Endothelial cell of umbilical vein (primary cell): Measurements from ENCODE around the gene CCDC120. TPM values are rescaled to one million over a fixed set of nuclear protein-coding genes. Genes with fewer than 3 reads are reported as not detected.

Experiments
- BruUV-seq: library from RNA; stranded (reverse); fragments of 400-500 nt; replicated peaks from 2 replicates; lab custom pipeline; 2021; lab: Mats Ljungman, UMichigan
- CTCF ChIA-PET: fragments of 300-600, 350-600 bp; sonication (Branson Sonifier 250); formaldehyde crosslinking; loops from one replicate; lab custom pipeline; 2021; ENCODE audit warnings: antibody characterized with exemption, inconsistent platforms; lab: Charles Lee
- POLR2A ChIA-PET: fragments of 300-600, 350-600 bp; sonication (Branson Sonifier 250); formaldehyde crosslinking; loops from one replicate; lab custom pipeline; 2021; ENCODE audit warnings: antibody characterized with exemption, inconsistent platforms; lab: Charles Lee
- DNase-seq: peaks from one replicate; pipeline ENCODE4 v3.0.0-alpha.2; 2011; ENCODE audit warnings: low read depth, low spot score
- FAIRE-seq: peaks from 2 replicates; lab custom pipeline; 2011; peaks lifted over from hg19 to GRCh38; lab: Jason Lieb, UNC
- H2AFZ ChIP-seq: 2 replicates; pipeline ENCODE4 v1.6.0; 2012; ENCODE audit warnings: low read depth, low read length, control low read depth, inconsistent platforms
- H3K27ac ChIP-seq: 2 replicates; pipeline ENCODE4 v1.5.1; 2011; ENCODE audit warnings: low read depth, mild to moderate bottlenecking, control low read depth, low read length, moderate library complexity; ENCODE audit not compliant: insufficient read depth
- H3K27me3 ChIP-seq, 2 experiments: 2 replicates each; pipeline versions ENCODE4 v1.6.0 to v1.6.1; 2011; ENCODE audit warnings: low read length in 2 of 2, mixed read lengths in 1 of 2; ENCODE audit not compliant: control insufficient read depth in 2 of 2, insufficient read depth in 2 of 2
- H3K36me3 ChIP-seq, 2 experiments: 2 replicates in 1 of 2; 3 replicates in 1 of 2; pipeline ENCODE4 v1.5.1; 2011; ENCODE audit warnings: low read length in 2 of 2, mild to moderate bottlenecking in 1 of 2, moderate library complexity in 1 of 2; ENCODE audit not compliant: control insufficient read depth in 2 of 2, insufficient read depth in 2 of 2; ENCODE audit errors: extremely low read depth in 1 of 2
- H3K4me1 ChIP-seq: 3 replicates; pipeline ENCODE4 v1.5.1; 2011; ENCODE audit warnings: mild to moderate bottlenecking, low read length; ENCODE audit not compliant: control insufficient read depth, insufficient read depth; ENCODE audit errors: extremely low read depth
- H3K4me2 ChIP-seq: 2 replicates; pipeline ENCODE4 v1.6.1; 2011; ENCODE audit warnings: low read length, control low read depth, mixed read lengths; ENCODE audit not compliant: insufficient read depth
- H3K4me3 ChIP-seq, 3 experiments: fragments of 200-600 bp in 1 of 3; sonication (generic), shearing (Covaris generic) in 1 of 3; replicated peaks in 1 of 3; 2 replicates each; pipeline ENCODE4 v1.5.1; 2011 to 2016; ENCODE audit warnings: control low read depth in 3 of 3, low read length in 3 of 3, mild to moderate bottlenecking in 2 of 3, inconsistent platforms in 1 of 3, low read depth in 1 of 3, moderate library complexity in 1 of 3; ENCODE audit not compliant: insufficient read depth in 1 of 3
- H3K79me2 ChIP-seq: 2 replicates; pipeline ENCODE4 v1.6.0; 2012; ENCODE audit warnings: low read length, inconsistent platforms; ENCODE audit not compliant: control insufficient read depth, insufficient read depth
- H3K9ac ChIP-seq: replicated peaks from 2 replicates; pipeline ENCODE3; 2011; ENCODE audit warnings: low read length, control low read depth; ENCODE audit not compliant: insufficient read depth; ENCODE audit errors: extremely low read depth
- H3K9me1 ChIP-seq: replicated peaks from 3 replicates; pipeline ENCODE4 v1.6.0; 2011; ENCODE audit warnings: mild to moderate bottlenecking, low read length; ENCODE audit not compliant: control insufficient read depth, insufficient read depth; ENCODE audit errors: extremely low read depth
- H3K9me3 ChIP-seq: replicated peaks from 2 replicates; pipeline ENCODE4 v1.5.1; 2012; ENCODE audit warnings: low read length, inconsistent platforms; ENCODE audit not compliant: control insufficient read depth, insufficient read depth
- H4K20me1 ChIP-seq: replicated peaks from 2 replicates; pipeline ENCODE3; 2011; ENCODE audit warnings: mild to moderate bottlenecking, low read length; ENCODE audit not compliant: control insufficient read depth, insufficient read depth; ENCODE audit errors: extremely low read depth
- CTCF ChIP-seq, 2 donors: IDR thresholded peaks; 1 replicate in 1 of 2; 2 replicates in 1 of 2; pipeline ENCODE4 v1.5.1; 2011; ENCODE audit warnings: low read length in 2 of 2, mild to moderate bottlenecking in 2 of 2, moderate library complexity in 2 of 2, control low read depth in 1 of 2, inconsistent platforms in 1 of 2, low read depth in 1 of 2; ENCODE audit not compliant: insufficient read depth in 1 of 2; ENCODE audit errors: extremely low read depth in 1 of 2
- FOS ChIP-seq: IDR thresholded peaks from 2 replicates; pipeline ENCODE4 v1.6.1; 2011; ENCODE audit warnings: mild to moderate bottlenecking, low read length, moderate library complexity, borderline replicate concordance; ENCODE audit not compliant: insufficient read depth
- GATA2 ChIP-seq: IDR thresholded peaks from 2 replicates; pipeline ENCODE4 v1.7.0; 2011; ENCODE audit warnings: low read depth, mild to moderate bottlenecking, moderate library complexity, mixed read lengths, low read length; ENCODE audit not compliant: insufficient read length, insufficient read depth
- JUN ChIP-seq: IDR thresholded peaks from 2 replicates; pipeline ENCODE4 v1.6.1; 2011; ENCODE audit warnings: borderline replicate concordance, low read depth; ENCODE audit not compliant: insufficient read length, insufficient read depth
- POLR2A ChIP-seq: IDR thresholded peaks from 2 replicates; pipeline ENCODE4 v1.6.1; 2012; ENCODE audit warnings: low read depth, mild to moderate bottlenecking, control low read depth, low read length
- POLR2AphosphoS5 ChIP-seq: IDR thresholded peaks from 2 replicates; pipeline ENCODE4 v1.6.1; 2012; ENCODE audit warnings: low read depth, mild to moderate bottlenecking, control low read depth, low read length, moderate library complexity; ENCODE audit not compliant: insufficient read depth
- dilution Hi-C: fragments of 300-500 bp; cut with MboI; formaldehyde crosslinking; loops from one replicate; pipeline ENCODE4 v1.15.0; 2019; ENCODE audit warnings: low sequenced_read_pairs; ENCODE audit not compliant: extremely low pct_ligation_motif_present
- intact Hi-C: fragments of 100-400 bp; cut with micrococcal nuclease; formaldehyde crosslinking; loops from one replicate; pipeline ENCODE4 v1.10.0; 2022
- polyA plus RNA-seq, 4 experiments: library from polyadenylated mRNA; depleted of rRNA in 3 of 4; stranded (reverse) in 3 of 4; unstranded in 1 of 4; fragments of >200 nt; gene quantifications; 2 replicates each; pipeline versions ENCODE4 v1.2.1 to v1.2.3, GENCODE V29; 2011 to 2012; ENCODE audit warnings: missing spikeins in 1 of 4
- total RNA-seq: library from RNA; stranded (reverse); gene quantifications from 2 replicates; pipeline ENCODE4 v1.2.3, GENCODE V29; 2021

CCDC120 gene
- total and polyA plus RNA-seq, 2 donors (not counting 3 experiments of a cell fraction or from before 2014, with no cell fraction given), result 2.8 to 5.7 TPM

GRCh38 chrX:49079489-49080428 is 21.0 kb downstream of the CCDC120 start, which contains the start of gene WDR45:
WDR45 (minus strand) TSS chrX:49079887; CDS start chrX:49078095, 1,792 bp downstream.
- TF ChIP-seq FOS (peak; percentile 56), CTCF (IDR thresholded peaks at IDR 0.05; ENCODE audit: extremely low read depth in 1 of 2, insufficient read depth in 1 of 2, low read depth in 1 of 2, low read length in 2 of 2) (no peak), POLR2A (peak; percentile 49), JUN (peak; percentile 54), GATA2 (no peak), POLR2AphosphoS5 (peak; percentile 58)
- Histone ChIP-seq H3K27me3 (no peaks in the 10 kb centered on the region), H3K4me1 (peaks cover 2% of the 10 kb centered on the region), H2AFZ (peak within 1 kb of the TSS; percentile 13), H3K4me3 (peak within 1 kb of the TSS; percentile 25 to 68 (median 31)), H3K4me2 (peak within 1 kb of the TSS; percentile 34), H3K27ac (peak within 1 kb of the TSS; percentile 54), H3K9ac (peak within 1 kb of the TSS; percentile 75), H3K9me1 (no peaks in the 10 kb centered on the region), H4K20me1 (no peaks in the 10 kb centered on the region), H3K36me3 (no peaks in the 10 kb centered on the region), H3K79me2 (no peaks in the 10 kb centered on the region), H3K9me3 (no peaks in the 10 kb centered on the region)
- TSS peak; percentile 88 for BruUV-seq
- dilution Hi-C loops, result no loop called here
- DNase-seq, result peak; percentile 69
- ChIA-PET CTCF (interaction anchor here (1.1 to 1.3 kb wide), 3 partner anchors 27 to 448 kb away, joined by 3 to 4 read pairs (median 3); partner anchors contain the start of gene KCND1), POLR2A (no interaction called here)
- intact Hi-C loops, result loop anchor here (2.0 to 10.0 kb wide), 2 partner anchors 87 to 675 kb away; no protein-coding TSS in a partner anchor
- FAIRE-seq, result peak; percentile 92
